Measurements from ENCODE around the gene APOL3.

DNA sequence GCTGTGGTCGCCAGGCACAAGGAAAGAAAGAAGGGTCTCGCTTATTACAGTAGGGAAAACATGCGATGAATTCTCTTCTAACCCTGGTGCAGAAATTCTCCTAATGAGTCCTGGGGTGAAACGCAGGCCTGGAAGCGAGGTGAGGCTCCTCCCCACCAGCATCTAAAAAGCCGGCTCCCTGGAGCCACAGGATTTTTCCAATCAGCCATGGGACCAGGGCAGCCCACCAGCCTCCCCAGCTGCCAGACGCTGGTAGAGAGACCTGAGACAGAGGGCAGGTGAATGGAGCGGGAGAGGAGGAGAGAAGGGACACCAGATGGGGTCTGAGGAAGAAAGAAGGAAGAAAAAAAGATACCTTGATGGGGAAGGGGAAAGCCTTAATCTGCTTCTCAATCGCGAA, 28.6 kb downstream of the APOL3 start:
- TF ChIP-seq POLR2AphosphoS5 (IDR thresholded peaks at IDR 0.05; ENCODE audit: low read depth, low read length) = no peak
- TF ChIP-seq TAF1 (IDR thresholded peaks at IDR 0.05; ENCODE audit: borderline replicate concordance, low read depth, low read length) = no peak
